Middle frontal gyrus (tissue), 1 donor: ENCODE data around the gene TRPM8.

ENCODE experiments used
- DNase-seq: peaks from one replicate; pipeline ENCODE4 v3.0.0-alpha.2; 2015; ENCODE audit warnings: low spot score; ENCODE audit errors: extremely low spot score

TRPM8 gene

GRCh38 chr2:234044157-234044556 lies 127.0 kb downstream of the TRPM8 start:
- DNase-seq = no peak

- no peak for DNase-seq
Measured at GRCh38 chr2:234046521-234046920, 129.3 kb downstream of the TRPM8 start.

GRCh38 chr2:234047361-234047760 lies 130.2 kb downstream of the TRPM8 start:
- no peak for DNase-seq

GRCh38 chr2:234048049-234048448 lies 130.9 kb downstream of the TRPM8 start:
- DNase-seq = no peak

GRCh38 chr2:234050455-234051135 lies 133.4 kb downstream of the TRPM8 start, which contains the start of gene SPP2:
SPP2 (plus strand) TSS chr2:234050702; CDS start chr2:234050787, 85 bp downstream.
- no peak for DNase-seq

GRCh38 chr2:234051374-234052070 lies 134.3 kb downstream of the TRPM8 start:
- no peak for DNase-seq

- no peak for DNase-seq
Measured at GRCh38 chr2:234058881-234059280, 141.7 kb downstream of the TRPM8 start.

- no peak for DNase-seq
Measured at GRCh38 chr2:234060236-234060635, 143.1 kb downstream of the TRPM8 start.

GRCh38 chr2:234061624-234062257 lies 144.6 kb downstream of the TRPM8 start:
- DNase-seq = no peak

GRCh38 chr2:234066587-234066986 lies 149.4 kb downstream of the TRPM8 start:
- no peak for DNase-seq
